HL-60/S4 treated with phorbol 12-myristate 13-acetate at 8.2 ng/mL for 4 days and 3 days (cell line): ENCODE data around the gene ATP5F1D.

Experiments
- in situ Hi-C: fragments of 300-500 bp; cut with MboI; formaldehyde crosslinking; loops from 2 replicates; pipeline ENCODE4 v1.15.0; 2022; ENCODE audit warnings: low sequenced_read_pairs

The ATP5F1D gene

GRCh38 chr19:1256646-1257474 is 15.3 kb downstream of the ATP5F1D start:
- in situ Hi-C loops = no loop called here

DNA sequence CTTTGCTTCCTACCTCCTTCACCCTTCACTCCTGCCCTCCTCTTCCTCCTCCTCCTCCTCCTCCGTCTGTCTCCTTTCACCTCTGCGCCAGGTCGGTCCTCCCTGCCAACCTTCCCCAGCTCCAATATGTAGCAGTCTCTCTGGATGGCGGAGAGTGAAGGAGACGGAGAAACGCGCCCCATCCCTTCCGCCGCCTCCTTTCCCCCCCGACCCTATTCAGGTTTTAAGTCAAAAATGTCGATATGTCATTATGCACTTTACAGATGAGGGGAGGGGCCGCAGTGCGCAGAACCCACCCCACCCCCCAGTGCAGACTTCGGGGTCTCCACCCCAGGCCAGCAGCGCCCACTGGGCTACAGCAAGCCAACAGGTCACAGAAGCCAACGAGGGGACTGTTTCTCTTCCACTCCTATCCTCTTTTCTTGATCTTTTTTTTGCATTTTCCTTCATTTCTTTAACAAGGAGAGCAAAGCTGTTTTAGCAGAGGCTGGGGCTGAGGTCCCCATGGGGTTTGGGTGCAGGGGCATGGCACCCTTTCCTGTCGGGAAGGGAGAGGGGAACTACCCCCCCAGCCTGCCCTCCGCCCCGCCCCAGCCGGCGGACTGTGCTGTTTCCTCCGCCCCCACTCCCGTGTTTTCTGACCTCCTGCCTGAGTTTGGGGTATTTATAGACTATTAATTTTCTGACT is 16.1 kb downstream of the ATP5F1D start:
- in situ Hi-C loops = no loop called here

- in situ Hi-C loops = no loop called here
Measured at GRCh38 chr19:1258163-1258492, 16.6 kb downstream of the ATP5F1D start.

- in situ Hi-C loops = no loop called here
Measured at GRCh38 chr19:1258707-1259205, 17.2 kb downstream of the ATP5F1D start.

GRCh38 chr19:1259206-1259875 is 17.8 kb downstream of the ATP5F1D start:
- in situ Hi-C loops = no loop called here

GRCh38 chr19:1259876-1260748 is 18.6 kb downstream of the ATP5F1D start:
- in situ Hi-C loops = no loop called here

GRCh38 chr19:1260749-1261537 is 19.4 kb downstream of the ATP5F1D start:
- in situ Hi-C loops = no loop called here

GRCh38 chr19:1261538-1261797 is 19.9 kb downstream of the ATP5F1D start:
- in situ Hi-C loops = no loop called here

GRCh38 chr19:1261798-1262622 is 20.5 kb downstream of the ATP5F1D start:
- in situ Hi-C loops = no loop called here

GRCh38 chr19:1262623-1263123 is 21.1 kb downstream of the ATP5F1D start:
- in situ Hi-C loops = no loop called here

DNA sequence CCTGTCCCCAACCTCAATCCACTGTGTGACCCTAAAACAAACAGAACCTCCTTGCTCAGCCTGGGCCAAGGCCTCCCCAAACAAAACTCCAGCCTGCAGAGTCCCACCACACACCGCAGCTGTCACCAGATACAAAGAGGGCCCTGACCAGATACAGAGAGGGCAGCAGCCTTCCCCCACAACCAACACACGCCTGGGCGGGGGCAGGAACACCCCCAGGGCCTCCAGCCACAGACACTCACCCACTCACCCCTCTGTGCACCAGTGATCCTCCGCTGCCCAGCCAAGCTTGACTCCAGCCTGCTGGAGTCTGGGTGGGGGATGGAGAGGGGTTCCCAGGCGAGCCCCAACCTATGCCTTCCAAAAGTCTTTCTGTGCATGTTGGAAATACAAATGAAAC is 21.6 kb downstream of the ATP5F1D start:
- in situ Hi-C loops = no loop called here

- in situ Hi-C loops = no loop called here
Measured at GRCh38 chr19:1264801-1265614, 23.5 kb downstream of the ATP5F1D start.

GRCh38 chr19:1265615-1266128 is 24.1 kb downstream of the ATP5F1D start:
- in situ Hi-C loops = no loop called here

GRCh38 chr19:1266129-1266915 is 24.8 kb downstream of the ATP5F1D start:
- in situ Hi-C loops = no loop called here

DNA sequence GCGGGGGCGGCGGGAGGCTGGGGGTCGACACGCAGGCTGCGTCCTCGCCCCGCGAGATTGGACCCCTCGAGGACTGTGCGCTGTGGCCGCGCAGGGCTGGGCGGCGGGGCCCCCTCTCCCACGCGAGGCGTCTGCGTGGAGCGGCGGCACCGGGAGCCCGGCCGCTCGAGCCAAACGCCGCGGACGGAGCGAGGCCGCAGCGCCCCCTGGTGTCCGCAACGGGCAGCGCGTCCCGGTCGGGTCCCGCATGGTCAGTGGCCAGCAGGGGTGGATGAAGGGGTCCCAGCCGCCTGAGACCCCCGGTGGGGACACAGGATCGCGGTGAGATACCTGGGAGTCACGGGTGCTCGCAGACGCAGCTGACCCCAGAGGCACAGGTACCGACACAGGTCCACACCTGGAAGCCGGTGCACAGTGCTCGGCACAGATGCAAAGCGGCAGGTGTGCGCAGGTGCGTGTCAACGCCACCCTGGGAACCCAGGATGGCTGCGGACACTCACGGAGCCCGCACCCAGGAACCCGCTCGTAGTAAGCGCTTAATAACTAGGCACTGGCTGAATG is 25.4 kb downstream of the ATP5F1D start:
- in situ Hi-C loops = no loop called here

- in situ Hi-C loops = no loop called here
Measured at GRCh38 chr19:1267477-1268225, 26.1 kb downstream of the ATP5F1D start.
